H9 (cell line): ENCODE results near the gene SLC35B1. TPM values are rescaled to one million over a fixed set of nuclear protein-coding genes. Genes with fewer than 3 reads are reported as not detected.

Source experiments
- DNase-seq: peaks from one replicate; pipeline ENCODE4 v3.0.0-alpha.2; 2017
- H2AFZ ChIP-seq: one replicate; pipeline ENCODE4 v1.6.1; 2013; ENCODE audit warnings: mild to moderate bottlenecking, low read length, control low read depth, moderate library complexity
- H2AK5ac ChIP-seq: 2 replicates; pipeline ENCODE4 v1.6.1; 2013; ENCODE audit warnings: low read length, control low read depth, mixed read lengths; ENCODE audit not compliant: insufficient read length
- H2BK120ac ChIP-seq: one replicate; pipeline ENCODE4 v1.6.1; 2013; ENCODE audit warnings: low read depth, mild to moderate bottlenecking, low read length, control low read depth, inconsistent platforms; ENCODE audit not compliant: poor library complexity, severe bottlenecking
- H2BK12ac ChIP-seq: 2 replicates; pipeline ENCODE4 v1.6.1; 2013; ENCODE audit warnings: low read length, control low read depth, mixed read lengths, low read depth; ENCODE audit not compliant: insufficient read length
- H2BK15ac ChIP-seq: 2 replicates; pipeline ENCODE4 v1.6.1; 2013; ENCODE audit warnings: low read depth, low read length, control low read depth
- H2BK20ac ChIP-seq: one replicate; pipeline ENCODE4 v1.6.1; 2013; ENCODE audit warnings: low read depth, mild to moderate bottlenecking, low read length, control low read depth, inconsistent platforms; ENCODE audit not compliant: poor library complexity, severe bottlenecking
- H2BK5ac ChIP-seq: 2 replicates; pipeline ENCODE4 v1.6.1; 2013; ENCODE audit warnings: low read length, control low read depth, mixed read lengths; ENCODE audit not compliant: insufficient read length
- H3K14ac ChIP-seq: 2 replicates; pipeline ENCODE4 v1.6.1; 2013; ENCODE audit warnings: low read length, control low read depth; ENCODE audit not compliant: insufficient read depth
- H3K18ac ChIP-seq: 2 replicates; pipeline ENCODE4 v1.6.1; 2013; ENCODE audit warnings: low read depth, mild to moderate bottlenecking, mixed read lengths, low read length, control low read depth; ENCODE audit not compliant: insufficient read length
- H3K23ac ChIP-seq: 2 replicates; pipeline ENCODE4 v1.6.1; 2013; ENCODE audit warnings: low read length, control low read depth, mixed read lengths, low read depth; ENCODE audit not compliant: insufficient read length
- H3K23me2 ChIP-seq: 2 replicates; pipeline ENCODE4 v1.6.1; 2013; ENCODE audit warnings: low read depth, mild to moderate bottlenecking, mixed read lengths, low read length, control low read depth; ENCODE audit not compliant: insufficient read length, poor library complexity, severe bottlenecking
- H3K27ac ChIP-seq: 2 replicates; pipeline ENCODE4 v1.5.1; 2013; ENCODE audit warnings: low read length, control low read depth, mixed read lengths, low read depth; ENCODE audit not compliant: insufficient read length
- H3K27me3 ChIP-seq: 2 replicates; pipeline ENCODE4 v1.6.1; 2013; ENCODE audit warnings: low read length, control low read depth, inconsistent platforms; ENCODE audit not compliant: insufficient read depth
- H3K4ac ChIP-seq: 2 replicates; pipeline ENCODE4 v1.6.1; 2013; ENCODE audit warnings: low read depth, mild to moderate bottlenecking, control low read depth, inconsistent platforms, low read length, moderate library complexity
- H3K4me1 ChIP-seq: 2 replicates; pipeline ENCODE4 v1.6.1; 2013; ENCODE audit warnings: low read length, control low read depth, inconsistent platforms; ENCODE audit not compliant: insufficient read depth
- H3K4me2 ChIP-seq: 2 replicates; pipeline ENCODE4 v1.6.1; 2013; ENCODE audit warnings: low read length, control low read depth, mixed read lengths; ENCODE audit not compliant: insufficient read length, insufficient read depth
- H3K56ac ChIP-seq: 2 replicates; pipeline ENCODE4 v1.6.1; 2013; ENCODE audit warnings: low read depth, mild to moderate bottlenecking, mixed read lengths, low read length, control low read depth; ENCODE audit not compliant: insufficient read length
- H3K79me1 ChIP-seq: 2 replicates; pipeline ENCODE4 v1.6.1; 2013; ENCODE audit warnings: low read depth, mild to moderate bottlenecking, moderate library complexity, low read length, control low read depth, inconsistent platforms; ENCODE audit not compliant: insufficient read depth, poor library complexity, severe bottlenecking
- H3K79me2 ChIP-seq: 2 replicates; pipeline ENCODE4 v1.6.1; 2013; ENCODE audit warnings: low read length, control low read depth, inconsistent platforms; ENCODE audit not compliant: insufficient read depth
- H3K9ac ChIP-seq: 2 replicates; pipeline ENCODE4 v1.6.1; 2013; ENCODE audit warnings: low read length, control low read depth, mixed read lengths; ENCODE audit not compliant: insufficient read length; ENCODE audit errors: extremely low read depth
- H3K9me3 ChIP-seq: one replicate; pipeline ENCODE4 v1.6.1; 2013; ENCODE audit warnings: low read depth, low read length, inconsistent platforms; ENCODE audit not compliant: control insufficient read depth
- H3T11ph ChIP-seq: one replicate; pipeline ENCODE4 v1.6.1; 2013; ENCODE audit warnings: mild to moderate bottlenecking, low read length, control low read depth, inconsistent platforms
- H4K20me1 ChIP-seq: one replicate; pipeline ENCODE4 v1.6.1; 2013; ENCODE audit not compliant: control insufficient read depth, insufficient read length, insufficient read depth
- H4K5ac ChIP-seq: 2 replicates; pipeline ENCODE4 v1.6.1; 2013; ENCODE audit warnings: low read depth, mild to moderate bottlenecking, mixed read lengths, low read length, control low read depth; ENCODE audit not compliant: insufficient read length
- H4K8ac ChIP-seq: replicated peaks from 2 replicates; pipeline ENCODE4 v1.6.1; 2013; ENCODE audit warnings: low read length, control low read depth, mixed read lengths, low read depth; ENCODE audit not compliant: insufficient read length
- H4K91ac ChIP-seq: 2 replicates; pipeline ENCODE4 v1.6.1; 2013; ENCODE audit warnings: low read depth, mild to moderate bottlenecking, moderate library complexity, mixed read lengths, low read length, control low read depth; ENCODE audit not compliant: insufficient read length
- H3K27ac Mint-ChIP-seq, 3 experiments: 2 replicates in 2 of 3; 3 replicates in 1 of 3; pipeline ENCODE4 v1.8.0; 2020 to 2021; ENCODE audit warnings: mixed read lengths in 3 of 3, mild to moderate bottlenecking in 1 of 3, moderate library complexity in 1 of 3
- H3K27me3 Mint-ChIP-seq: 2 replicates; pipeline ENCODE4 v1.8.0; 2021; ENCODE audit warnings: low read depth, mild to moderate bottlenecking, moderate library complexity, mixed read lengths
- H3K36me3 Mint-ChIP-seq, 3 experiments: 2 replicates in 2 of 3; 3 replicates in 1 of 3; pipeline ENCODE4 v1.8.0; 2020 to 2021; ENCODE audit warnings: low read depth in 3 of 3, mixed read lengths in 3 of 3; ENCODE audit not compliant: insufficient read depth in 1 of 3
- H3K4me1 Mint-ChIP-seq, 2 experiments: 2 replicates each; pipeline ENCODE4 v1.8.0; 2020; ENCODE audit warnings: mixed read lengths in 2 of 2
- H3K4me3 Mint-ChIP-seq, 2 experiments: 2 replicates in 1 of 2; 3 replicates in 1 of 2; pipeline ENCODE4 v1.8.0; 2020 to 2021; ENCODE audit warnings: mild to moderate bottlenecking in 2 of 2, mixed read lengths in 2 of 2, moderate library complexity in 1 of 2
- H3K9me3 Mint-ChIP-seq, 2 experiments: 2 replicates in 1 of 2; 3 replicates in 1 of 2; pipeline ENCODE4 v1.8.0; 2020; ENCODE audit warnings: mild to moderate bottlenecking in 2 of 2, mixed read lengths in 2 of 2, moderate library complexity in 1 of 2
- CTCF ChIP-seq: fragments of 200-600 bp; sonication (generic); conservative IDR thresholded peaks from 3 replicates; pipeline ENCODE4 v1.8.0; 2021; ENCODE audit warnings: antibody characterized with exemption, mild to moderate bottlenecking
- WGBS: extraction: QIAGEN DNeasy Blood & Tissue Kit; methylation state at CpG from one replicate; pipeline ENCODE4 v1.1.7; 2013; ENCODE audit warnings: missing lambda C conversion rate, low lambda C conversion rate, mixed read lengths; ENCODE audit not compliant: insufficient read length; ENCODE audit errors: extremely low coverage; 5-methylcytosine and 5-hydroxymethylcytosine counted together
- total RNA-seq: library from RNA; stranded (reverse); gene quantifications from 2 replicates; pipeline ENCODE4 v1.2.1, GENCODE V29; 2021

Gene SLC35B1
- total RNA-seq, 1 experiment from 2014 or later = 58.9 TPM

- DNase-seq = no peak
- Histone ChIP-seq H2AK5ac (no peak overlapping the region), H4K20me1 (no peaks in the 10 kb centered on the region), H4K5ac (no peak overlapping the region), H2BK120ac (no peak overlapping the region), H3K4me1 (peaks cover 9% of the 10 kb centered on the region; the same call in 1 of the 2 replicates), H3T11ph (no peak overlapping the region), H3K9me3 (no peaks in the 10 kb centered on the region), H3K4me2 (no peak overlapping the region), H2BK20ac (no peak overlapping the region), H3K79me2 (no peaks in the 10 kb centered on the region), H3K4ac (no peak overlapping the region), H2BK5ac (no peak overlapping the region), H4K91ac (no peak overlapping the region), H3K23me2 (no peaks in the 10 kb centered on the region), H2BK12ac (no peak overlapping the region), H3K27ac (no peak overlapping the region), H3K14ac (no peak overlapping the region), H3K18ac (no peak overlapping the region), H4K8ac (no peak overlapping the region), H3K27me3 (no peaks in the 10 kb centered on the region), H3K79me1 (no peaks in the 10 kb centered on the region), H3K23ac (no peak overlapping the region), H2BK15ac (no peak overlapping the region), H3K9ac (no peak overlapping the region), H2AFZ (peak overlapping the region; percentile 16), H3K56ac (no peak overlapping the region)
- Mint-ChIP-seq H3K36me3 (no peaks in the 10 kb centered on the region), H3K9me3 (no peaks in the 10 kb centered on the region), H3K4me1 (peaks cover 22 to 26% of the 10 kb centered on the region in 2 experiments), H3K27me3 (peaks cover 10% of the 10 kb centered on the region), H3K27ac (peak overlapping the region in 2 of 3 experiments; percentile 0 to 12; a peak in 4 of 7 replicates), H3K4me3 (no peak overlapping the region; a peak in 1 of 5 replicates)
- WGBS = no CpG with 5 or more reads among the region's 8 CpGs
- no peak for TF ChIP-seq CTCF
These were observed 16.0 kb downstream of the SLC35B1 start for GRCh38 chr17:49691677-49692191.
